Smooth muscle cell (in vitro differentiated cells): Measurements from ENCODE around the gene SLC45A3. TPM values are rescaled to one million over a fixed set of nuclear protein-coding genes. Genes with fewer than 3 reads are reported as not detected.

ENCODE experiments used
- DNase-seq: peaks from one replicate; lab custom pipeline; 2025; ENCODE audit not compliant: unreplicated experiment; lab: John Stamatoyannopoulos, UW
- H2AFZ ChIP-seq: fragments of 200-600 bp; sonication (generic); 2 replicates; pipeline ENCODE4 v1.6.0; 2016; ENCODE audit warnings: antibody characterized with exemption, low read depth, mild to moderate bottlenecking
- H3F3A ChIP-seq: fragments of 200-600 bp; sonication (generic); 2 replicates; pipeline ENCODE4 v1.6.0; 2017; ENCODE audit warnings: antibody characterized with exemption, low read depth
- H3K27ac ChIP-seq: fragments of 200-600 bp; sonication (generic); 2 replicates; pipeline ENCODE4 v1.5.1; 2016; ENCODE audit warnings: low read depth, mild to moderate bottlenecking
- H3K27me3 ChIP-seq: fragments of 200-600 bp; sonication (generic); 2 replicates; pipeline ENCODE4 v1.6.1; 2016; ENCODE audit warnings: low read depth, mild to moderate bottlenecking
- H3K36me3 ChIP-seq: fragments of 200-600 bp; sonication (generic); 2 replicates; pipeline ENCODE4 v1.5.1; 2016; ENCODE audit warnings: low read depth
- H3K4me1 ChIP-seq: fragments of 200-600 bp; sonication (generic); 2 replicates; pipeline ENCODE4 v1.5.1; 2016; ENCODE audit warnings: low read depth
- H3K4me2 ChIP-seq: fragments of 200-600 bp; sonication (generic); 2 replicates; pipeline ENCODE4 v1.6.0; 2016; ENCODE audit warnings: mild to moderate bottlenecking
- H3K4me3 ChIP-seq: fragments of 200-600 bp; sonication (generic); 2 replicates; pipeline ENCODE4 v1.5.1; 2016; ENCODE audit warnings: mild to moderate bottlenecking
- H3K79me2 ChIP-seq: fragments of 200-600 bp; sonication (generic); 2 replicates; pipeline ENCODE4 v1.6.0; 2016; ENCODE audit warnings: low read depth, mild to moderate bottlenecking
- H3K9ac ChIP-seq: fragments of 200-600 bp; sonication (generic); 2 replicates; pipeline ENCODE4 v1.6.0; 2016; ENCODE audit warnings: low read depth
- H3K9me3 ChIP-seq: fragments of 200-600 bp; sonication (generic); replicated peaks from 2 replicates; pipeline ENCODE4 v1.5.1; 2016; ENCODE audit warnings: low read depth
- H4K20me1 ChIP-seq: fragments of 200-600 bp; sonication (generic); 2 replicates; pipeline ENCODE4 v1.6.0; 2016; ENCODE audit warnings: low read depth
- WGBS: methylation state at CpG from one replicate; pipeline ENCODE4 v1.1.7; 2016; ENCODE audit warnings: low lambda C conversion rate; 5-methylcytosine and 5-hydroxymethylcytosine counted together
- polyA plus RNA-seq: library from polyadenylated mRNA; unstranded; fragments of >200 nt; fragmentation: Nextera tagmentation; extraction: Ambion mirVana; gene quantifications from 2 replicates; pipeline ENCODE4 v1.2.1, GENCODE V29; 2016
- total RNA-seq: library from RNA; depleted of rRNA; stranded (reverse); fragments of >200 nt; gene quantifications from 2 replicates; pipeline ENCODE4 v1.2.3, GENCODE V29; 2014
- TF ChIP-seq, protein P1 (sequence below): fragments of 200-600 bp; sonication (generic); IDR thresholded peaks from 2 replicates; pipeline ENCODE4 v1.5.1; 2017; ENCODE audit warnings: borderline replicate concordance, mild to moderate bottlenecking, antibody characterized with exemption; ENCODE audit not compliant: insufficient read depth, poor library complexity, severe bottlenecking

Gene SLC45A3
- total and polyA plus RNA-seq, 2 experiments from 2014 or later, result 3.1 to 4.9 TPM

DNA sequence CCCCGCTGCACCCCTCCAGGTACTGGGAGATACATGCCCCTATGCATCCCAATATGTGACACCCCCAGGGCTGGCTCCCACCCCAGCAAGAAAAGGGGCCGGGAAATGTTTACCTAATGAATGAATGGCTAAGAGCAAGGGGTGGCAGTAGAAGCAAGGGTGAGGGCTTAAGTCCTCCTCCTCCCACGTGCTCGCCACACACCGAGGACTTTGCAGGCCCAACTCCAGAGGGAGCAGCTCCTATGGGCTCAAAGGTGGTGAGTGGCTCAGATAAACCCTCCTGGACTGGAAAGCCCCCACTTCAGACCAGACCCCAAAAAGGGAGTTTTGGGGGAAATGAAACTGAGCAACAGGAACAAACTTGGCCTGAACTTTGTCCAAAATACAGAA lies 11.4 kb downstream of the SLC45A3 start:
- no peak overlapping the region for H3K4me3 ChIP-seq
- no peak overlapping the region for H2AFZ ChIP-seq
- H4K20me1 ChIP-seq, result peaks cover 59% of the 10 kb centered on the region
- H3K27me3 ChIP-seq, result no peaks in the 10 kb centered on the region
- H3K4me1 ChIP-seq, result peaks cover 38% of the 10 kb centered on the region
- DNase-seq, result no peak
- no peaks in the 10 kb centered on the region for H3F3A ChIP-seq
- no peaks in the 10 kb centered on the region for H3K36me3 ChIP-seq
- H3K27ac ChIP-seq, result no peak overlapping the region
- 65% methylated on average over 5 of the region's 5 CpGs for WGBS
- H3K4me2 ChIP-seq, result no peak overlapping the region
- no peak overlapping the region for H3K9ac ChIP-seq
- TF ChIP-seq, protein P1, sequence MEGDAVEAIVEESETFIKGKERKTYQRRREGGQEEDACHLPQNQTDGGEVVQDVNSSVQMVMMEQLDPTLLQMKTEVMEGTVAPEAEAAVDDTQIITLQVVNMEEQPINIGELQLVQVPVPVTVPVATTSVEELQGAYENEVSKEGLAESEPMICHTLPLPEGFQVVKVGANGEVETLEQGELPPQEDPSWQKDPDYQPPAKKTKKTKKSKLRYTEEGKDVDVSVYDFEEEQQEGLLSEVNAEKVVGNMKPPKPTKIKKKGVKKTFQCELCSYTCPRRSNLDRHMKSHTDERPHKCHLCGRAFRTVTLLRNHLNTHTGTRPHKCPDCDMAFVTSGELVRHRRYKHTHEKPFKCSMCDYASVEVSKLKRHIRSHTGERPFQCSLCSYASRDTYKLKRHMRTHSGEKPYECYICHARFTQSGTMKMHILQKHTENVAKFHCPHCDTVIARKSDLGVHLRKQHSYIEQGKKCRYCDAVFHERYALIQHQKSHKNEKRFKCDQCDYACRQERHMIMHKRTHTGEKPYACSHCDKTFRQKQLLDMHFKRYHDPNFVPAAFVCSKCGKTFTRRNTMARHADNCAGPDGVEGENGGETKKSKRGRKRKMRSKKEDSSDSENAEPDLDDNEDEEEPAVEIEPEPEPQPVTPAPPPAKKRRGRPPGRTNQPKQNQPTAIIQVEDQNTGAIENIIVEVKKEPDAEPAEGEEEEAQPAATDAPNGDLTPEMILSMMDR, result no peak
- peaks cover 5% of the 10 kb centered on the region for H3K79me2 ChIP-seq
- no peaks in the 10 kb centered on the region for H3K9me3 ChIP-seq

DNA sequence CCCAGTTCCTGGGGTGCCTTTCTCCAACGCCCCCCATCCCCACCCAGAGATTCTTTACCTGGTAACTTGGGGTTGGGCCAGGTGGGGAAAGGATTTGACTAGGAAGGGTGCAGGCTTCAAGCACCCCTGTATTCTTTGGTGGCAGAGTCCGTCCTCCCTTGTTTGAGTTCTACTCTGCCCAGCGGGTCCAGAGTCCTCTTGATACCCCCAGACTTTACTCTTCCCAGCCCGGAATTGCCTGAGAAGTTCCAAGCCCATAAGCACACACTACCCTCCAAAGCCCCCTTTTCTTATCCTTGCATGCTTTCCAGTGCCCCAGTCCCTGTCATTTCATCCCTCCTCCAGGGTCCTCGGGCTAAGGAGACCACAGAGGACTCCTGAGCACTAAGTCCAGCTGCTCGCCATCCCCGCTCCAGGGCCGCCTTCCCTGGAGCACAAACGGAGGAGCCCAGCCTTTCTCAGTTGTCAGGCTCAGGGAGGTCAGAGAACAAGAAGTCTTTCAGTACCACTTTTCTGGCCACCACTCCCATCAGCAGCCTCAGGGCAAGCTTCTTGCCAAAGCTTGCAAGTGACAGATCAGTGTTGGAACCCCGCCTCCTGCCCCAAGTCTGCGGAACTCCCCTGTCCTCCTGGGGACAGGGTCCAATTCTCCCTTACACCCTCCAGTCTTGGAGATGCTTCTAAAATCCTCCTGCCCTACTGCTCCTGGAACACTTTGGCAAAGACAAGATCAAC lies 12.2 kb downstream of the SLC45A3 start:
- Histone ChIP-seq H3K27ac (no peak overlapping the region), H3K4me2 (no peak overlapping the region), H2AFZ (no peak overlapping the region), H3F3A (no peaks in the 10 kb centered on the region), H3K9ac (no peak overlapping the region), H3K4me1 (peaks cover 38% of the 10 kb centered on the region), H3K36me3 (no peaks in the 10 kb centered on the region), H3K79me2 (peaks cover 5% of the 10 kb centered on the region), H3K27me3 (no peaks in the 10 kb centered on the region), H3K9me3 (no peaks in the 10 kb centered on the region), H4K20me1 (peaks cover 59% of the 10 kb centered on the region), H3K4me3 (no peak overlapping the region)
- 93% methylated on average over 11 of the region's 11 CpGs for WGBS
- DNase-seq, result no peak
- TF ChIP-seq, protein P1, result no peak

DNA sequence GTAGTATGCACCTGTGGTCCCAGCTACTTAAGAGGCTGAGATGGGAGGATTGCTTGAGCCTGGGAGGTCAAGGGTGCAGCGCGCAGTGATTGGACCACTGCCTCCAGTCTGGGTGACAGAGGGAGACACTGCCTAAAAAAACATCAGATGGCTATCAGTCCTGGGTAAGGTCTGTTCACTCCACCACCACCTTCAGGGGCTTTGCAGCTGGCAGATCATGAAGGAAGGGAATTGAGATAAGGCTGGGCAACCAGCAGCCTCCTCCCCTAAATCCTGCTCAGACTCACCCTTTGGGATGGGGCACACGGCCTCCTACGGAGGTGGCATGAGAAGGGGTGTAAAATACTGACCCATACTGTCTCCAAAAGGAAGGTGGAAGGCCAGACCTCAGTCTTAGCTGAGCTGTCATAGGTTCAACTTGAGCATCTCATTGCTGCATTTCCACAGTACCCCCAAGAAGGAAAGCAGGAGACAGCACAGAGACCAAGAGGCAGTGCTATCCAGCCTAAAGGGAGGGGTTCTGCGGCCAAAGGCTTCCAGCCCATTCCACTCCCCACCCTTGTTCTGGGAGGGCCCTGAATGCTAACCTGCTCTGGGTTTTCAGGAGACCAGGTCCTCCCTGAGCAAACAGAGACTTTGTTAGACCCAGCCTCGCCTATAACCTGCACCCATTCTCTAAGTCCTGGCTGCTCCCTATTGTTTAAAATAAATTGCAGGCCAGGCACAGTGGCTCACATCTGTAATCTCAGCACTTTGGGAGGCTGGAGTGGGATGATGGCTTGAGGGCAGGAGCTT lies 13.7 kb downstream of the SLC45A3 start:
- H3K9me3 ChIP-seq, result no peaks in the 10 kb centered on the region
- no peaks in the 10 kb centered on the region for H3K27me3 ChIP-seq
- no peaks in the 10 kb centered on the region for H3F3A ChIP-seq
- TF ChIP-seq, protein P1, result no peak
- no peak for DNase-seq
- no peak overlapping the region for H3K9ac ChIP-seq
- H3K4me2 ChIP-seq, result no peak overlapping the region
- WGBS, result 98% methylated on average over 6 of the region's 6 CpGs
- no peak overlapping the region for H3K27ac ChIP-seq
- peaks cover 32% of the 10 kb centered on the region for H3K4me1 ChIP-seq
- peaks cover 5% of the 10 kb centered on the region for H3K79me2 ChIP-seq
- H3K4me3 ChIP-seq, result no peak overlapping the region
- H4K20me1 ChIP-seq, result peaks cover 59% of the 10 kb centered on the region
- H2AFZ ChIP-seq, result no peak overlapping the region
- no peaks in the 10 kb centered on the region for H3K36me3 ChIP-seq
